NB4 (cell line): ENCODE results near the gene DISP2.

Experiments
- DNase-seq: peaks from one replicate; pipeline ENCODE4 v3.0.0; 2010; ENCODE audit warnings: low read depth
- H3K4me3 ChIP-seq: one replicate; pipeline ENCODE4 v1.5.1; 2011; ENCODE audit warnings: mild to moderate bottlenecking, low read depth, low read length, moderate library complexity
- CTCF ChIP-seq: IDR thresholded peaks from one replicate; pipeline ENCODE4 v1.5.1; 2012; ENCODE audit warnings: low read depth, low read length
- MYC ChIP-seq: IDR thresholded peaks from 2 replicates; pipeline ENCODE4 v1.6.1; 2011; ENCODE audit warnings: low read depth, low read length
- POLR2A ChIP-seq: IDR thresholded peaks from 2 replicates; pipeline ENCODE4 v1.6.1; 2011; ENCODE audit warnings: mild to moderate bottlenecking; ENCODE audit not compliant: insufficient read length; ENCODE audit errors: extremely low read depth
- TF ChIP-seq, protein P1 (sequence below): IDR thresholded peaks from 2 replicates; pipeline ENCODE4 v1.6.1; 2011; ENCODE audit warnings: low read depth, low read length

DISP2 gene

DNA sequence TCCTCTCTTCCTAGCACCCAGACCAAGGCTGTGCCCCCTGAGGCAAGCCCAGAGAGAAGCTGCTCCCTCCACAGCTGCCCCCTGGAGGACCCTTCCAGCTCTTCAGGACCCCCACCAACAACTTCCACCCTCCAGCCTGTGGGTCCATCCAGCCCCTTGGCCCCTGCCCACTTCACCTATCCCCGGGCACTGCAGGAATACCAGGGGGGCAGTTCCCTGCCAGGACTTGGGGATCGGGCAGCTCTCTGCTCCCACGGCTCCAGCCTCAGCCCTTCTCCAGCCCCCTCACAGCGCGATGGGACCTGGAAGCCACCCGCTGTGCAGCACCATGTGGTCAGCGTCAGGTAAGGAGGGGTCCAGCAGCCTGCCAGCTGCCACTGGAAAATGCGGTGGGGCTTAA, 5.6 kb downstream of the DISP2 start:
- DNase-seq: no peak
- TF ChIP-seq CTCF (no peak), MYC (no peak)
- TF ChIP-seq, protein P1, sequence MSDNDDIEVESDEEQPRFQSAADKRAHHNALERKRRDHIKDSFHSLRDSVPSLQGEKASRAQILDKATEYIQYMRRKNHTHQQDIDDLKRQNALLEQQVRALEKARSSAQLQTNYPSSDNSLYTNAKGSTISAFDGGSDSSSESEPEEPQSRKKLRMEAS: no peak
- no peak overlapping the region for H3K4me3 ChIP-seq

DNA sequence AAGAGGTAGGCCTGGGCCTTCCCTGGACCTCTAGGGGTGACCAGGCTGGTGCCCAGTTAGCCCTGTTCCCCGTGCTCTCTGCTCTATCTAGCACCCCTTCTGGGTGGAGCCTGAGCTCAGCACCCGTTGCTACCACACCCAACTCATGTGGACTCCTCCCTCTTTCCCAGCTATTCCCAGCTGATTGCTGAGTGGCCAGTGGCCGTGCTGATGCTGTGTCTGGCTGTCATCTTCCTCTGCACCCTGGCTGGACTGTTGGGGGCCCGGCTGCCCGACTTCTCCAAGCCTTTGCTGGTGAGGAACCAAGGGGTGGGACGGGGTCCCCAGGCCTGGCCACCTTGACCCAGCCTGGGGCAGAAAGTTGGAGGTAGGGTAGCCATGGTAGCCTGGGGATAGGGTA, 6.2 kb downstream of the DISP2 start:
- DNase-seq: no peak
- no peak overlapping the region for H3K4me3 ChIP-seq
- TF ChIP-seq POLR2A: no peak
- no peak for TF ChIP-seq MYC
- TF ChIP-seq, protein P1: no peak
- TF ChIP-seq CTCF: no peak

DNA sequence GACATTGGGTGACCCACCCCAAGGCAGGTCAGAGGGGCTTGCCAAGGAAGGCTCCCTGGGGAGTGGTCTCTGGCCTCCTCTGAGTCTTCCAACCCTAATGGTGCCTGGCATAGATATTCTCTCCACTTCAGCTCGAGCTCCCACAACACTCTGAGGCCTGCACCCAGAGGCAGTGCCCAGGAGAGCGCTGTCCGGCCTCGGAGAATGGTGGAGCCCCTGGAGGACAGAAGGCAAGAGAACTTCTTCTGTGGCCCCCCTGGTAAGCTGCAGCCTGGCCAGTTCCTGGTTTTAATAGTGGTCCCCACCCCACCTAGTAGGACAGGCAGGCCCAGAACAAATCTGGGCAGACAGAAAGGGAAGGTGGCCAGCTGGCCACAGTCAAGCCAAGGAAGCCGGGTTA, 7.0 kb downstream of the DISP2 start:
- TF ChIP-seq MYC (no peak), CTCF (no peak), POLR2A (no peak)
- TF ChIP-seq, protein P1: no peak
- H3K4me3 ChIP-seq: no peak overlapping the region
- DNase-seq: no peak

DNA sequence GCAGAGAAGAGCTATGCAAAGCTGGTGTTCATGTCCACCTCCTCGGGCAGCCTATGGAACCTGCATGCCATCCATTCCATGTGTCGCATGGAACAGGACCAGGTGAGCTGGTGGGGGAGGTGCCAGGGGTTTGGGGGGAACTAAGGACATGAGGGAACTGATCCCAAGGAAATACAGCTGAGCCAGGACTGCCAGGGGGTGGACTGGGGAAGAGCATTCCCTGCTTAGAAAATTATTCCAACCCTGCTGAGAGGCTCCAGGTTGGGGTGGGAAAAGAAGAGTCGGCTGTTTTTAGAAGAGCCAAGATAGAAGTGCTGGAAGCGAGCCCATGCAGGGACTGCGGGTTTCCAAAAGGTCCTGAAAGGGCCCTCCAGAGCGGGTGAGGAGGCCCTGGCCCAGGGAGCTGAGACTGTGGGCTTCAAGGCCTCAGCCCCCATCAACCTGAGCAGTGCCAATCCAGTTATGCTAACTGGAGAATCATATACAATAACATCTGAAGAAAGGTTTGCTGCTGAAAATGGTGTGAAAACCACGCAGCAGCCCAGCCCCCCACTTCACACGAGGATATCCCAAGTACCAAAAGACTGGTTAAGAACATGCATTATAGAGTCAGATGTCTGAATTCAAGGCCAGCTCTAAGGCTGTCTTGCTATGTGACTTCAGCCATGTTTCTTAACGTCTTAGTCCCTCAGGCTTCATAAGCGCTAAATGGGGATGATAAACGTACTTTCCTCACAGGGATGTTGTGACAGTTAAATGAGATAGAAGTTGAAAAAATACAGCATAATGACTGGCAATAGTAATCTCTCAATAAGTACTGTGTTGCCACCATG, 7.8 kb downstream of the DISP2 start:
- TF ChIP-seq CTCF: no peak
- TF ChIP-seq MYC: no peak
- TF ChIP-seq POLR2A: no peak
- TF ChIP-seq, protein P1: no peak
- H3K4me3 ChIP-seq: no peak overlapping the region
- DNase-seq: no peak

GRCh38 chr15:40366457-40367370, 8.7 kb downstream of the DISP2 start:
- no peak overlapping the region for H3K4me3 ChIP-seq
- no peak for DNase-seq
- no peak for TF ChIP-seq POLR2A
- TF ChIP-seq CTCF: no peak
- TF ChIP-seq MYC: no peak
- TF ChIP-seq, protein P1: no peak
